MM.1S (cell line): Measurements from ENCODE around the gene LRRC38.

Source experiments
- EZH2 ChIP-seq: fragments of 300-600 bp; sonication (generic); optimal IDR thresholded peaks from 2 replicates; pipeline ENCODE3; 2017; ENCODE audit warnings: low read depth, mild to moderate bottlenecking, antibody characterized with exemption, low read length, mixed read lengths
- EZH2phosphoT487 ChIP-seq: fragments of 300-600 bp; sonication (generic); IDR thresholded peaks from 2 replicates; pipeline ENCODE4 v1.6.1; 2018; ENCODE audit warnings: antibody characterized with exemption, low read length
- TF ChIP-seq, protein P1 (sequence below): fragments of 300-600 bp; sonication (generic); IDR thresholded peaks from 2 replicates; pipeline ENCODE4 v1.5.1; 2016; ENCODE audit warnings: antibody characterized with exemption, low read length, mixed read lengths

DNA sequence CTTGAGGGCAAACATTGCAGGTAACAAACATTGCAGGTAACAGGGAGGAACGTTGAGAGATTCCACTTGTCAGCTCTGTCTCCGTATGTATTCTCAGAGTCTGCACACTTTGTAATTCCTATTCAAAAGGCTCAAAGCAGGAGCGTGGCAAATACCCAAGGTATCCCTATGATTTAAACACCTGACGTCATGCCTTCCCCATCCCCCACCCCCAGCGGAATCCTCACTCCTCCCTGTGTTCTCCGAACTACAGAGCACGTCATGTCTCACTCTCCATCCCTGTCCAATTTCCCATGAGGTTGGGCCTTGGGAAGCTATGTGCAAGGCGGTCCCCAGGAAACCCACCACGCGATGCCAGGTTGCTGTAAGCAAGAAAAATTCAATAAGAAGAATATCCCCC lies 2.8 kb upstream of the LRRC38 start:
- TF ChIP-seq, protein P1, sequence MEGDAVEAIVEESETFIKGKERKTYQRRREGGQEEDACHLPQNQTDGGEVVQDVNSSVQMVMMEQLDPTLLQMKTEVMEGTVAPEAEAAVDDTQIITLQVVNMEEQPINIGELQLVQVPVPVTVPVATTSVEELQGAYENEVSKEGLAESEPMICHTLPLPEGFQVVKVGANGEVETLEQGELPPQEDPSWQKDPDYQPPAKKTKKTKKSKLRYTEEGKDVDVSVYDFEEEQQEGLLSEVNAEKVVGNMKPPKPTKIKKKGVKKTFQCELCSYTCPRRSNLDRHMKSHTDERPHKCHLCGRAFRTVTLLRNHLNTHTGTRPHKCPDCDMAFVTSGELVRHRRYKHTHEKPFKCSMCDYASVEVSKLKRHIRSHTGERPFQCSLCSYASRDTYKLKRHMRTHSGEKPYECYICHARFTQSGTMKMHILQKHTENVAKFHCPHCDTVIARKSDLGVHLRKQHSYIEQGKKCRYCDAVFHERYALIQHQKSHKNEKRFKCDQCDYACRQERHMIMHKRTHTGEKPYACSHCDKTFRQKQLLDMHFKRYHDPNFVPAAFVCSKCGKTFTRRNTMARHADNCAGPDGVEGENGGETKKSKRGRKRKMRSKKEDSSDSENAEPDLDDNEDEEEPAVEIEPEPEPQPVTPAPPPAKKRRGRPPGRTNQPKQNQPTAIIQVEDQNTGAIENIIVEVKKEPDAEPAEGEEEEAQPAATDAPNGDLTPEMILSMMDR, result no peak
- TF ChIP-seq EZH2, result no peak
- no peak for TF ChIP-seq EZH2phosphoT487
